ENCODE measurements around the gene SERTAD4.
A peak's percentile ranks its signal among the peaks of the same experiment; 100 is the strongest.

Gene SERTAD4

GRCh38 chr1:210233216-210233494 lies 559 bp downstream of the SERTAD4 start:
- no peak for DNase-seq (ENCODE audit: low read depth)

- peak; percentile 72 for DNase-seq (ENCODE audit: low read depth)
Observed at GRCh38 chr1:210233495-210234328, 1.1 kb downstream of the SERTAD4 start.

DNA sequence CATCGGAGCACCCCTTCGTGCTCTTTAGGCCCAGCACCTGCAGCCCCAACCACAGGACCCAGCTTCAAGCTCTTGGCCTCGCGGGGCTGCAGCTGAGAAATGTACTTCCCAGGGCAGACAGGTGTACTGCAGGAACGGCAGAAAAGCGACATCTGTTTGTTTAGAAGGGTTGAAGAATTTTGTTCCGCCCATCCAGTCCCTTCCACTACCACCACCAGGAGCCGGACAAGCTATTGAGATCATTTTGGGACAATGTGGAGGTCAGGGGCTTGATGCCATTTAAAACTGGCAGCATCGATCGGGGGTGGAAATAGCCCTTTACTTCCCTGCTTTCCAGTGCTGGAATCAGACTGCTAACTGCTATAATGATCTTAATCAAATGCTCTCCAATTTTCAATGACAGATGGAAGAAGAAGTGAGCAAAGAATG lies 1.7 kb downstream of the SERTAD4 start:
- DNase-seq (ENCODE audit: low read depth) = no peak

GRCh38 chr1:210235363-210236053 lies 2.9 kb downstream of the SERTAD4 start:
- DNase-seq (ENCODE audit: low read depth) = no peak

- peak; percentile 86 for DNase-seq (ENCODE audit: low read depth)
Observed at GRCh38 chr1:210236386-210236839, 3.8 kb downstream of the SERTAD4 start.

- DNase-seq (ENCODE audit: low read depth) = peak; percentile 88
Observed at GRCh38 chr1:210236840-210237409, 4.3 kb downstream of the SERTAD4 start.

DNA sequence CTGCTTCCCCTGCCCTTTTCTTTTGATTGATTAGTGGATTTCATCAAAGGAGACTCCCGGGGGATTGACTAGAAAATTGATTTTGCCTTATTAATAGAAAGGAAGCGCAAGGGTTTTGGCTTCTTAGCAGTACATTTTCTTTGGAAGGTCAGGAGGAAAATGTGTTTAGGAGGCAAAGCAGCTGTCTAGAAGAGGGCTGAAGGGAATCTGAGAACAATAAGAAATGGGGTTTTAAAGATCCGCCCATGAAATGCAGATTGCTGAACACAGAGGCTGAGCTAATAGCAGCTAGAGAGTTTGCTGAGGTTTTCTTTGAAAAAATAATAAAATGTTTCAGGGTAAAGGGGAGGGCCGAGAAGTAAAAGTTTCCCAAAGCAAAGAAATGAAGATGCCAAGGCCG lies 4.9 kb downstream of the SERTAD4 start:
- DNase-seq (ENCODE audit: low read depth) = no peak

DNA sequence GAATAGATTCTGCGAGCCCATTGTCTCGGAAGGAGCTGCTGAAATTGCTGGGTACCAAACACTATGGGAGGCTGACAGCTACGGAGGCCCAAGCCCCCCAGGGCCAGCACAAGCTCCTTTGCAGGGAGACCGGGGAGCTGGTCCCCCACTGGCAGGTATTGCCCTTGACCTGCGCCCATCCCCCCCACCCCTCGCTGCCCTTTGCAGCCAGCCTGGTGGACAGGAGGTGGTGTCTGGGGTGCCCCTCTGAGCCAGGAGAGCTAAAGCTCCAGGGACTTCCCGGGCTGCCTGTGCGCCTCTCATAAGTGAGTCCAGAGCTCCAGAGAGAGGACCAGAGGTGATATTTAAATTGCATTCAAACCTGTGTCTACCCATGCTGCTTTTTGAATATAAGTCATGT lies 5.4 kb downstream of the SERTAD4 start:
- DNase-seq (ENCODE audit: low read depth) = no peak

GRCh38 chr1:210239349-210240111 lies 6.9 kb downstream of the SERTAD4 start:
- peak; percentile 92 for DNase-seq (ENCODE audit: low read depth)

GRCh38 chr1:210241121-210241520 lies 8.5 kb downstream of the SERTAD4 start:
- DNase-seq (ENCODE audit: low read depth) = no peak

GRCh38 chr1:210244746-210245367 lies 12.3 kb downstream of the SERTAD4 start:
- DNase-seq (ENCODE audit: low read depth) = peak; percentile 33

DNA sequence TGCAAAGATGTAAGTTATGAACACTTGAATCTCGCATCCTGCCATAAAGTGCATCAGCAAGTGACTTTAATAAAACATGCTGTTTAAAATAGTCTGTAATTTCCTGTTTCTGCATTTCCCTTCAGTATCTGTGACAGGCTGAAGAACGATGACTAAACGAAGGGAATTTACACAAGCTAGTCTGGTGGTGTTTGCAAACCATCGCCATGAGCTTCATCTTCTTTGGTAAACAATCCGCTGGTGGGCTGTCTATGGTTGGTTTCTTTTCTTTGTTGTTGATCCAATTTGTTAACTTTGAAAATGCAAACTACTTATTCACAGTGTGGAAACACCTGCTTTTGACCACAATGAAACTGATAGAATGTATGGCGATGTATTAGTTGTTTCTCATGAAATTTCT lies 13.9 kb downstream of the SERTAD4 start:
- peak; percentile 65 for DNase-seq (ENCODE audit: low read depth)

DNA sequence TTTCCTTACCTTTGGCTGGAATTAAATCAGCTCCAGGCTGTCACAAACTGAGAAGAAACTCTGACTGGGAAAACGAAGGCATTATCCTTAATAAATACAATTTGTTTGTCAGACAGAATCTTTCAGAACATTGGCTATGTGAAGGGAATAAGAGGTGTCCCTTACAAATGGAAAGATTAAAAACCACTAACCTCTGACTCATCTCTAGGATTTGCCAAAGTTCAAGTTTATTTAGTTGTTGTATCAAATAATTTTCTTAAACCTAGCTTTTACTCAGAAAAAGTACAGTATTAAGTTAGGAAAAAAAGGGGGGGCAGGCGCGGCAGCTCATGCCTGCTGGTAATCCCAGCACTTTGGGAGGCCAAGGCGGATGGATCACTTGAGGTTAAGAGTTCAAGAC lies 15.7 kb downstream of the SERTAD4 start:
- peak; percentile 19 for DNase-seq (ENCODE audit: low read depth)

DNA sequence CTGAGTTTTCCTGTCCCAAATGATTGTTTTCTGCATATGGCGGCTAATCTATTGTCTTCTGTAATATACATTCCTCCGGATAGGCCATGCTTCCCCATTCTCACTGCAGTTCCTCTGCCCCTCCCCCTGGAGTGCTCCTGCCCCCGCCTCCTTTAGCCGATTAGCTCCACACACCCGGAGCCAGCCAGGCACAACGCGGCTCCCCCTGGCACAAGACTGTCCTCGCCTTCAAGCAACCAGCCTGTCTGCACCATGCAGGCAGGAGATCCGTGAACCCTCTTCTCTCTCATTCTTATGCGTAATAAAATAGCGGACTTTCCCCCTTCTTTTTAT lies 18.0 kb downstream of the SERTAD4 start:
- no peak for DNase-seq (ENCODE audit: low read depth)

GRCh38 chr1:210250998-210251679 lies 18.5 kb downstream of the SERTAD4 start:
- peak; percentile 49 for DNase-seq (ENCODE audit: low read depth)

DNA sequence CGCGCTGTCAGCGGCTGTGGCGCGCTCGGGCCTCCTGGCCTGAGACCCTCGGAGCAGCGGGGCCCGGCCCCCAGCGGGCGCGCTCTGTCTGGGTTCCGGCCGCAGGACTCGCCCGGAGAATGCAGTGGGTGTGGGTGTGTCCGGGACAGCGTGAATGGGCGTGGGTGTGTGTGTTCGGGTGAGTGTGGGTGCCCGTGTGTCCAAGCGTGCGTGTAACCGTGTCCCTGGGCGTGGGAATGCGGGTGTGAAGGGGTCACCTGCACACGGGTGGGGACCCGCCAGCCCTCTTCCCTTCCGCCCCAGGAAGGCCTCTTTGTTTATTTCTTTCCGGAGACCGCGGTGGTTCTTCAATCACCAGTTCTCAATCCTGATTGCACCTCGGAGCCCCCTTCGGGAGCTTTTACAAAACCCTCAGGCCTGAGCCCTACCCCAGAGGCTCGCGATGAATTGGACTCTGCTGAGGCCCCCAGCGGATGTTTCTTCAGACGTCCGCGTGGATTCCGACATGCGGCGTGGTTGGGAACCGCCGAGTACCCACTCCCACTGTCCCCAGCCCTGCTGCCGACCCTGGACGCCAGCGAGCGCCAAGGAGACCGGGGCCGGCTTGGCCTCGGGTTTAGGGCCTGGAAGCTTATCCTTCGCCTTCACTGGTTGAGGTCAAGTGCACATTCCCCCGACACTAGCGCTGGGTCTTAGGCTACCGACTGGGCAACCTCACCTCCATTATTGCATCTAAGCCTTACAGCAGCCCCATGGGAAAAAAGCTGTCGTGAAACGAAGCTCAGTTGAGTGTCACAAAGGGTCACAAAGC lies 19.3 kb downstream of the SERTAD4 start:
- DNase-seq (ENCODE audit: low read depth) = no peak

GRCh38 chr1:210252621-210253051 lies 20.0 kb downstream of the SERTAD4 start:
- DNase-seq (ENCODE audit: low read depth) = no peak

DNA sequence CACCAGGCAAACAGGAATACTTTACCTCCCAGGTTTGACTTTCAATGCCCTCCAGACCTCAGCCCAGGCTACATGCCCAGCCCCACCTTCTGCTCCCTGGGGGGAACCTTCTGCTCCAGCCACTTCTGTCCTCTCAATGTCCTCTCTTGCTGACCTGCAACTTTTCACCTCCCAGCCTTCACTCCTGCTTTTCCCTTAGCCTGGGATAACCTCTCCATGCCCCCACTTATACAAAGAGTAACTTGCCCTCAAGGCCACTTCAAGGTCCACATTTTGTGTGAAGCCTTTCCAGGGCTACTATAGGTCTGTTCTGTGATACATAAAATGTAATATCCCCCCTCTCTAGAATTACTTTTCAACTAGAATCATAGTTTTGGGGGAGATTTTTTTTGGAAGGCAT lies 21.7 kb downstream of the SERTAD4 start:
- DNase-seq (ENCODE audit: low read depth) = no peak

- DNase-seq (ENCODE audit: low read depth) = no peak
Observed at GRCh38 chr1:210257698-210258529, 25.3 kb downstream of the SERTAD4 start.

DNA sequence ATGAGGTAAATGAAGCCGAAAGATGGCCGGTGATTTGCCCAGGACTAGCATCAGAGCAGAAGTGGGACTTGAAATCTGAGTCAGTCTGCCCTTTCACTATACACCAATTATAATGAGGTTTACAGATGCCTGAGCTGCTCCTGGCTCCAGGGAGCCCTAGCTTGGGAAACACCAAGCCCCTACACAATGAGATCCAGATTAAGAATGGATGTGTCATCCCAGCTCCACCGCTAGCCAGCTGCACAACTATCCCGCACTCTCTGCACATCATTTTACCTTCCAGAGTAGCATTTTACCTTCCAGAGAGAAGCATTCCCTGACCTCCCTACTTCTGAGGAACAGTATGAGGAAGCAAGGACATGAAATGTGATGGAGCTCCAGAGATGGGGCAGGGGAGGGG lies 27.0 kb downstream of the SERTAD4 start:
- peak; percentile 43 for DNase-seq (ENCODE audit: low read depth)
